SK-N-SH (cell line): ENCODE results near the gene ZNF91.

Experiments
- CTCF ChIP-seq: fragments of 200-600 bp; sonication (generic); IDR thresholded peaks from 2 replicates; pipeline ENCODE4 v1.6.1; 2017; ENCODE audit warnings: antibody characterized with exemption, mild to moderate bottlenecking, moderate library complexity
- EZH2phosphoT487 ChIP-seq: fragments of 200-600 bp; sonication (generic); IDR thresholded peaks from 2 replicates; pipeline ENCODE4 v1.6.1; 2017; ENCODE audit warnings: low read depth, mixed run types, mild to moderate bottlenecking, antibody characterized with exemption, moderate library complexity, borderline replicate concordance
- MAX ChIP-seq: IDR thresholded peaks from 2 replicates; pipeline ENCODE4 v1.4.0; 2012; ENCODE audit warnings: low read depth
- POLR2AphosphoS5 ChIP-seq: IDR thresholded peaks from 2 replicates; pipeline ENCODE4 v1.6.1; 2012; ENCODE audit warnings: low read depth, low read length
- RAD21 ChIP-seq: IDR thresholded peaks from 2 replicates; pipeline ENCODE4 v1.6.1; 2012; ENCODE audit warnings: mild to moderate bottlenecking, low read length
- TAF1 ChIP-seq: IDR thresholded peaks from 2 replicates; pipeline ENCODE4 v1.6.1; 2012; ENCODE audit warnings: low read depth, mild to moderate bottlenecking, low read length, moderate library complexity, borderline replicate concordance
- USF2 ChIP-seq: fragments of 150-350 bp; IDR thresholded peaks from 2 replicates; pipeline ENCODE4 v1.6.1; 2017; ENCODE audit warnings: antibody characterized with exemption, low read length, low read depth, borderline replicate concordance
- YY1 ChIP-seq: IDR thresholded peaks from 2 replicates; pipeline ENCODE4 v1.4.0; 2012; ENCODE audit warnings: low read depth, mild to moderate bottlenecking

GRCh38 chr19:23351806-23352205, 43.5 kb downstream of the ZNF91 start:
- TF ChIP-seq CTCF, result no peak
- no peak for TF ChIP-seq YY1
- TF ChIP-seq TAF1, result no peak
- no peak for TF ChIP-seq MAX
- TF ChIP-seq EZH2phosphoT487, result no peak
- TF ChIP-seq USF2, result no peak
- no peak for TF ChIP-seq RAD21
- no peak for TF ChIP-seq POLR2AphosphoS5
